Gastrocnemius medialis (tissue), 4 donors: ENCODE data around the gene MSLN. TPM values are rescaled to one million over a fixed set of nuclear protein-coding genes. Genes with fewer than 3 reads are reported as not detected.

Experiments
- ATAC-seq, 2 donors: fragments of 150-250 bp; one replicate each; pipeline ENCODE4 v1.9.1; 2016
- DNase-seq, 2 donors: peaks; one replicate each; pipeline ENCODE4 v3.0.0-alpha.2; 2019
- H3K27ac ChIP-seq, 4 donors: fragments of 200-600 bp; sonication (generic); 1 replicate in 1 of 4; 2 replicates in 3 of 4; pipeline ENCODE4 v1.5.1; 2016 to 2018; ENCODE audit warnings: mild to moderate bottlenecking in 2 of 4, moderate library complexity in 1 of 4
- H3K27me3 ChIP-seq, 3 donors: fragments of 200-600 bp; sonication (generic) in 2 of 3; 1 replicate in 1 of 3; 2 replicates in 2 of 3; pipeline versions ENCODE4 v1.5.1 to v1.6.0; 2016 to 2019; ENCODE audit warnings: mild to moderate bottlenecking in 1 of 3, moderate library complexity in 1 of 3
- H3K36me3 ChIP-seq, 2 donors: fragments of 200-600 bp; sonication (generic) in 1 of 2; one replicate each; pipeline ENCODE4 v1.5.1; 2017 to 2018
- H3K4me1 ChIP-seq, 2 donors: fragments of 200-600 bp; sonication (generic) in 1 of 2; one replicate each; pipeline ENCODE4 v1.5.1; 2016 to 2017; ENCODE audit warnings: mild to moderate bottlenecking in 2 of 2
- H3K4me3 ChIP-seq, 4 donors: fragments of 200-600 bp; sonication (generic) in 3 of 4; 1 replicate in 1 of 4; 2 replicates in 3 of 4; pipeline ENCODE4 v1.5.1; 2016 to 2019; ENCODE audit warnings: mild to moderate bottlenecking in 2 of 4
- H3K9me3 ChIP-seq, 3 donors: fragments of 200-600 bp; sonication (generic) in 2 of 3; 1 replicate in 1 of 3; 2 replicates in 2 of 3; pipeline ENCODE4 v1.5.1; 2016 to 2019
- CTCF ChIP-seq, 5 experiments: fragments of 450-650 bp in 3 of 5; fragments of 200-600 bp in 2 of 5; sonication (generic) in 2 of 5; IDR thresholded peaks in 4 of 5; conservative IDR thresholded peaks in 1 of 5; 1 replicate in 4 of 5; 2 replicates in 1 of 5; pipeline ENCODE4 v1.5.1; 2016 to 2019; ENCODE audit warnings: antibody characterized with exemption in 5 of 5, mild to moderate bottlenecking in 3 of 5, moderate library complexity in 3 of 5
- POLR2A ChIP-seq, 2 donors: fragments of 450-650 bp; IDR thresholded peaks; one replicate each; pipeline ENCODE4 v1.6.1; 2017; ENCODE audit warnings: antibody characterized with exemption in 2 of 2, mild to moderate bottlenecking in 2 of 2, moderate library complexity in 2 of 2
- in situ Hi-C, 4 donors: fragments of 200-750 bp; cut with MboI; loops; one replicate each; pipeline versions ENCODE4 v1.15.0 to v1.8.0; 2017; ENCODE audit warnings: low sequenced_read_pairs in 4 of 4
- intact Hi-C: fragments of 100-400 bp; cut with DNase I; formaldehyde crosslinking; loops from one replicate; pipeline ENCODE4 v1.15.1; 2023; ENCODE audit warnings: low total_unique reads
- microRNA counts, 2 donors: library from miRNA; unstranded; fragments of <30 nt; microRNA quantifications; one replicate each; lab custom pipeline; 2016
- microRNA-seq, 2 donors: library from miRNA; unstranded; fragments of <30 nt; microRNA quantifications; one replicate each; pipeline ENCODE4, GENCODE V29; 2016; ENCODE audit warnings: borderline replicate concordance in 2 of 2
- total RNA-seq, 4 donors: library from RNA; depleted of rRNA; stranded (reverse); fragments of >200 nt; gene quantifications; one replicate each; pipeline versions ENCODE4 v1.1.0 to v1.2.3, GENCODE V29; 2016

The MSLN gene
- total RNA-seq, 4 donors from 2014 or later, result not detected

DNA sequence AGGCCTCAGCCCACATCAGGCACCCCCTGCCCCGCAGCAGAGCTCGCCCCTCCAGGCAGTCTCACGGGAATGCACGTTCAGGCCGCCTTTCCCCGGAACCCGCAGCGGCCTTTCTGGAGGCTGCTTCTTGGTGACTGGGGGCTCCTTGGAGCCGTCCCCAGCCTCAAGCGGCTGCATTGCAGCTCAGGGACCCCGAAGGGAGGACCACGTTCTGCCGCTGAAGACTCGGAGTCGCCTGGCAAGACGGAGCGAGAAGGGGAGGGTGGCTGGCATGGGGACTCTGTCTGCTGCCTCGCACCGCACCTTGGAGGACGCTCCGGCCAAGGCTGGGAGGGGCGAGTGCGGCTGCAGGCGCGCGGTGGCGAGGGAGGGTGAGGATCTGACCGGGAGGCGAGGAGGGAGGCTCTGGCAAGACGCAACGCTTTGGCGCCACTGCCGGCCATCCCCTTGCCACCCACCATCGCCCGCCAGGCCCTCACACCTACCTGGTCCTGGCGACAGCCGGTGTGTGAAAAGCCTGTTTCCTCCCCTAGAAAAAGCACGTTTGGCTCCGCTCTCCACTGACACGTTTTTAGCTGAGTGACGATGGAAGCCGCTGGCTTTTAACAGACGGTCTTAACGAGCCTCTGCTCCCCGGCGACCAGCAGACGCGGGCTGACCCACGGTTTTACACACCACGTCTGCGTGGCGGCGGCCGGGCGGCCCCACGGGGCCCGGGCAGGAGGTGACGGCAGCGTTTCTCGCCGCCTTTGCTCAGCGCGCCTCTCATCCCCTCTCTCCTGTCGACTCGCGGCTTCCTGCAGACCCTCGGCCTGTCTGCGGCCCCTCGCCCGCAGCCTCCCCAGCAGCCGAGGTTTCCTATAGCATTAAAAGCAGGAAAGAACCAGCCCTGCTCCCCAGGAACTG is 56.7 kb downstream of the MSLN start:
- in situ Hi-C loops (loop anchor here in 1 of 4 donors (25.0 kb wide), 1 partner anchor 245 kb away; the partner anchor contains the start of gene SSTR5), intact Hi-C loops (no loop called here)
- H3K4me1 ChIP-seq, result no peaks in the 10 kb centered on the region
- no peak for ATAC-seq
- TF ChIP-seq CTCF (IDR thresholded peaks at IDR 0.05 in 4 of 5, conservative IDR thresholded peaks at IDR 0.05 in 1 of 5), result no peak
- no peak for TF ChIP-seq POLR2A (IDR thresholded peaks at IDR 0.05)
- H3K9me3 ChIP-seq, result no peaks in the 10 kb centered on the region
- no peak overlapping the region for H3K27ac ChIP-seq
- DNase-seq, result no peak
- no peaks in the 10 kb centered on the region for H3K36me3 ChIP-seq
- H3K4me3 ChIP-seq, result no peak overlapping the region
- H3K27me3 ChIP-seq, result peaks cover 48 to 64% (median 52%) of the 10 kb centered on the region in 3 donors

GRCh38 chr16:818132-818531 is 57.6 kb downstream of the MSLN start:
- Histone ChIP-seq H3K27me3 (peaks cover 48 to 63% (median 55%) of the 10 kb centered on the region in 3 donors), H3K9me3 (no peaks in the 10 kb centered on the region), H3K27ac (no peak overlapping the region), H3K36me3 (no peaks in the 10 kb centered on the region), H3K4me1 (no peaks in the 10 kb centered on the region), H3K4me3 (no peak overlapping the region)
- TF ChIP-seq CTCF (IDR thresholded peaks at IDR 0.05 in 4 of 5, conservative IDR thresholded peaks at IDR 0.05 in 1 of 5) (no peak), POLR2A (IDR thresholded peaks at IDR 0.05) (no peak)
- ATAC-seq (no peak), DNase-seq (no peak)
- intact Hi-C loops (no loop called here), in situ Hi-C loops (loop anchor here in 1 of 4 donors (25.0 kb wide), 1 partner anchor 244 kb away; the partner anchor contains the start of gene SSTR5)

MicroRNA genes within 50 kb of the gene (microRNA counts, 767-probe panel; counts per million panel counts)
- 356 to 448 counts per million in 2 donors for microRNA hsa-miR-662 (lab: Ali Mortazavi, UCI)

Small RNA genes within 50 kb of the gene (microRNA-seq; reads per million reads assigned to microRNA genes)
- gene MIR662, result 0 reads per million in 2 donors

Other genes with a start within 250 kb of the MSLN start
- 10 to 100 TPM; 22.3 to 37.8 (median 27.4) TPM for gene CAPN15, start 233.0 kb upstream of the MSLN start, total RNA-seq
- gene PRR35, start 200.3 kb upstream of the MSLN start, total RNA-seq, result not detected
- gene NHLRC4, start 193.7 kb upstream of the MSLN start, total RNA-seq, result under 1 TPM; 0.42 to 0.56 (median 0.48) TPM
- 10 to 100 TPM; 22.2 to 47.3 (median 38.5) TPM for gene PIGQ, start 190.8 kb upstream of the MSLN start, total RNA-seq
- 10 to 100 TPM; 15.6 to 29.3 (median 21.4) TPM for gene RAB40C, start 170.7 kb upstream of the MSLN start, total RNA-seq
- 1 to 10 TPM in 3 of 4 donors, under 1 TPM in 1; 0.12 to 3.2 (median 1.3) TPM for gene WFIKKN1, start 129.7 kb upstream of the MSLN start, total RNA-seq
- gene METTL26, start 124.4 kb upstream of the MSLN start, total RNA-seq, result 100 to 1,000 TPM; 114 to 212 (median 141) TPM
- 100 to 1,000 TPM in 3 of 4 donors, 10 to 100 TPM in 1; 59.6 to 155 (median 114) TPM for gene MCRIP2, start 118.9 kb upstream of the MSLN start, total RNA-seq
- gene WDR90, start 111.4 kb upstream of the MSLN start, total RNA-seq, result 1 to 10 TPM; 2.9 to 9.8 (median 6.5) TPM
- gene RHOT2, start 92.6 kb upstream of the MSLN start, total RNA-seq, result 10 to 100 TPM; 20.9 to 41.6 (median 27.3) TPM
- under 1 TPM in 1 of 4 donors, not detected in 3; 0.31 TPM for gene RHBDL1, start 85.1 kb upstream of the MSLN start, total RNA-seq
- gene STUB1, start 80.3 kb upstream of the MSLN start, total RNA-seq, result 100 to 1,000 TPM; 144 to 229 (median 204) TPM
- gene JMJD8, start 76.4 kb upstream of the MSLN start, total RNA-seq, result 10 to 100 TPM; 22.8 to 81.8 (median 41.0) TPM
- gene WDR24, start 70.3 kb upstream of the MSLN start, total RNA-seq, result 10 to 100 TPM; 11.0 to 19.5 (median 16.8) TPM
- gene FBXL16, start 54.9 kb upstream of the MSLN start, total RNA-seq, result not detected
- gene METRN, start 45.6 kb upstream of the MSLN start, total RNA-seq, result 10 to 100 TPM; 24.4 to 42.1 (median 33.3) TPM
- 10 to 100 TPM; 20.9 to 84.0 (median 38.7) TPM for gene ANTKMT, start 39.6 kb upstream of the MSLN start, total RNA-seq
- gene CCDC78, start 34.3 kb upstream of the MSLN start, total RNA-seq, result not detected
- gene HAGHL, start 33.6 kb upstream of the MSLN start, total RNA-seq, result under 1 TPM in 2 of 4 donors, not detected in 2; 0.27 to 0.42 TPM
- 10 to 100 TPM; 16.1 to 48.5 (median 21.6) TPM for gene CIAO3, start 19.7 kb upstream of the MSLN start, total RNA-seq
- gene RPUSD1, start 27.6 kb downstream of the MSLN start, total RNA-seq, result 10 to 100 TPM in 2 of 4 donors, 1 to 10 TPM in 2; 7.8 to 23.8 (median 15.2) TPM
- gene CHTF18, start 27.9 kb downstream of the MSLN start, total RNA-seq, result 1 to 10 TPM in 2 of 4 donors, under 1 TPM in 2; 0.44 to 5.8 (median 3.1) TPM
- not detected for gene GNG13, start 40.0 kb downstream of the MSLN start, total RNA-seq
- gene LMF1, start 210.2 kb downstream of the MSLN start, total RNA-seq, result 10 to 100 TPM in 2 of 4 donors, 1 to 10 TPM in 2; 7.7 to 15.8 (median 10.2) TPM
- under 1 TPM; 0.10 to 0.91 (median 0.33) TPM for gene SOX8, start 221.0 kb downstream of the MSLN start, total RNA-seq